Subcutaneous abdominal adipose tissue (tissue), 5 donors: Measurements from ENCODE around the gene TNFRSF14.
A peak's percentile ranks its signal among the peaks of the same experiment; 100 is the strongest.

Experiments used
- H3K27ac ChIP-seq: one replicate; pipeline ENCODE4 v1.7.0; 2013; ENCODE audit warnings: low read depth, mild to moderate bottlenecking, inconsistent platforms, low read length, moderate library complexity
- H3K27me3 ChIP-seq, 5 donors: one replicate each; pipeline ENCODE4 v1.7.0; 2013; ENCODE audit warnings: low read length in 5 of 5, inconsistent platforms in 1 of 5; ENCODE audit not compliant: control insufficient read depth in 5 of 5, insufficient read depth in 4 of 5
- H3K36me3 ChIP-seq, 5 donors: one replicate each; pipeline ENCODE4 v1.7.0; 2013; ENCODE audit warnings: low read length in 5 of 5; ENCODE audit not compliant: control insufficient read depth in 5 of 5, insufficient read depth in 5 of 5
- H3K4me1 ChIP-seq, 5 donors: one replicate each; pipeline ENCODE4 v1.7.0; 2013; ENCODE audit warnings: low read length in 5 of 5, mild to moderate bottlenecking in 3 of 5, moderate library complexity in 1 of 5; ENCODE audit not compliant: control insufficient read depth in 5 of 5, insufficient read depth in 5 of 5
- H3K4me3 ChIP-seq, 5 donors: one replicate each; pipeline ENCODE4 v1.7.0; 2013; ENCODE audit warnings: low read length in 5 of 5, low read depth in 1 of 5
- H3K9ac ChIP-seq, 5 donors: one replicate each; pipeline ENCODE4 v1.7.0; 2013; ENCODE audit warnings: low read length in 5 of 5, mild to moderate bottlenecking in 4 of 5, moderate library complexity in 3 of 5
- H3K9me3 ChIP-seq, 5 donors: one replicate each; pipeline ENCODE4 v1.7.0; 2013; ENCODE audit warnings: low read length in 5 of 5; ENCODE audit not compliant: control insufficient read depth in 5 of 5
- donor health status: healthy.
- donor health status: healthy.
- donor health status: healthy.
- donor health status: healthy.
- donor health status: healthy.

The TNFRSF14 gene

GRCh38 chr1:2585318-2586092, 29.3 kb downstream of the TNFRSF14 start:
- Histone ChIP-seq H3K9me3 (no peaks in the 10 kb centered on the region), H3K4me3 (peak overlapping the region; percentile 80 to 93 (median 86)), H3K36me3 (peaks cover 0 to 15% (median 8%) of the 10 kb centered on the region in 5 donors), H3K27me3 (peaks cover 0 to 4% (median 0%) of the 10 kb centered on the region in 5 donors), H3K27ac (peak overlapping the region; percentile 79), H3K9ac (peak overlapping the region; percentile 68 to 90 (median 78)), H3K4me1 (peaks cover 0 to 46% (median 35%) of the 10 kb centered on the region in 5 donors)

- peak within 1 kb of the TSS; percentile 80 to 93 (median 86) for H3K4me3 ChIP-seq
- peaks cover 0 to 45% (median 31%) of the 10 kb centered on the region in 5 donors for H3K4me1 ChIP-seq
- H3K27ac ChIP-seq, result peak within 1 kb of the TSS; percentile 79
- peak within 1 kb of the TSS; percentile 68 to 90 (median 78) for H3K9ac ChIP-seq
- H3K9me3 ChIP-seq, result no peaks in the 10 kb centered on the region
- peaks cover 0 to 17% (median 8%) of the 10 kb centered on the region in 5 donors for H3K36me3 ChIP-seq
- H3K27me3 ChIP-seq, result no peaks in the 10 kb centered on the region
Observed at GRCh38 chr1:2586154-2587070, 30.2 kb downstream of the TNFRSF14 start, which contains the start of gene PRXL2B. Gene PRXL2B, plus strand, starts transcription at chr1:2586777. Its CDS starts 109 bp downstream, at chr1:2586886.

- H3K36me3 ChIP-seq, result peaks cover 0 to 17% (median 8%) of the 10 kb centered on the region in 5 donors
- no peak overlapping the region for H3K27ac ChIP-seq
- H3K27me3 ChIP-seq, result peaks cover 0 to 3% (median 0%) of the 10 kb centered on the region in 5 donors
- peaks cover 0 to 41% (median 31%) of the 10 kb centered on the region in 5 donors for H3K4me1 ChIP-seq
- H3K4me3 ChIP-seq, result peak overlapping the region in 4 of 5 donors; percentile 68 to 90 (median 78)
- H3K9ac ChIP-seq, result peak overlapping the region in 3 of 5 donors; percentile 68 to 83 (median 75)
- no peaks in the 10 kb centered on the region for H3K9me3 ChIP-seq
Observed at GRCh38 chr1:2587071-2587859, 31.1 kb downstream of the TNFRSF14 start.

- Histone ChIP-seq H3K27me3 (peaks cover 0 to 7% (median 0%) of the 10 kb centered on the region in 5 donors), H3K36me3 (peaks cover 0 to 17% (median 8%) of the 10 kb centered on the region in 5 donors), H3K4me3 (peak overlapping the region in 1 of 5 donors; percentile 79), H3K4me1 (peaks cover 0 to 43% (median 37%) of the 10 kb centered on the region in 5 donors), H3K9me3 (no peaks in the 10 kb centered on the region), H3K9ac (peak overlapping the region in 2 of 5 donors; percentile 20 to 75), H3K27ac (no peak overlapping the region)
Observed at GRCh38 chr1:2587860-2588571, 31.8 kb downstream of the TNFRSF14 start.

GRCh38 chr1:2588661-2589430, 32.7 kb downstream of the TNFRSF14 start:
- Histone ChIP-seq H3K9ac (no peak overlapping the region), H3K4me3 (no peak overlapping the region), H3K36me3 (peaks cover 0 to 17% (median 8%) of the 10 kb centered on the region in 5 donors), H3K27me3 (peaks cover 0 to 13% (median 5%) of the 10 kb centered on the region in 5 donors), H3K4me1 (peaks cover 0 to 45% (median 40%) of the 10 kb centered on the region in 5 donors), H3K27ac (no peak overlapping the region), H3K9me3 (no peaks in the 10 kb centered on the region)

- Histone ChIP-seq H3K9me3 (no peaks in the 10 kb centered on the region), H3K9ac (no peak overlapping the region), H3K4me1 (peaks cover 0 to 46% (median 42%) of the 10 kb centered on the region in 5 donors), H3K4me3 (no peak overlapping the region), H3K36me3 (peaks cover 0 to 17% (median 8%) of the 10 kb centered on the region in 5 donors), H3K27ac (no peak overlapping the region), H3K27me3 (peaks cover 0 to 17% (median 12%) of the 10 kb centered on the region in 5 donors)
Observed at GRCh38 chr1:2589431-2590232, 33.5 kb downstream of the TNFRSF14 start.

- Histone ChIP-seq H3K9me3 (no peaks in the 10 kb centered on the region), H3K27ac (no peak overlapping the region), H3K4me3 (no peak overlapping the region)
Observed at GRCh38 chr1:2590233-2591141, 34.3 kb downstream of the TNFRSF14 start.

More at GRCh38 chr1:2590233-2591141, 34.3 kb downstream of the TNFRSF14 start:
- Histone ChIP-seq H3K36me3 (peaks cover 0 to 17% (median 8%) of the 10 kb centered on the region in 5 donors), H3K4me1 (peaks cover 0 to 37% (median 33%) of the 10 kb centered on the region in 5 donors), H3K9ac (no peak overlapping the region), H3K27me3 (peaks cover 0 to 23% (median 15%) of the 10 kb centered on the region in 5 donors)
